Osteoblast (primary cell): ENCODE data around the gene LIMA1. TPM values are rescaled to one million over a fixed set of nuclear protein-coding genes. Genes with fewer than 3 reads are reported as not detected.

Experiments used
- DNase-seq: peaks from one replicate; pipeline ENCODE4 v3.0.0; 2011; ENCODE audit warnings: low spot score, mixed read lengths; ENCODE audit not compliant: insufficient read length; ENCODE audit errors: missing footprints
- H2AFZ ChIP-seq: 2 replicates; pipeline ENCODE4 v1.6.0; 2011; ENCODE audit warnings: mild to moderate bottlenecking, low read length
- H3K27ac ChIP-seq: 2 replicates; pipeline ENCODE4 v1.5.1; 2011; ENCODE audit warnings: mild to moderate bottlenecking, low read depth, low read length, moderate library complexity
- H3K27me3 ChIP-seq: 2 replicates; pipeline ENCODE4 v1.6.0; 2012; ENCODE audit warnings: mild to moderate bottlenecking, control low read depth, inconsistent platforms, low read length, moderate library complexity; ENCODE audit not compliant: insufficient read depth
- H3K36me3 ChIP-seq: 2 replicates; pipeline ENCODE4 v1.5.1; 2011; ENCODE audit warnings: mild to moderate bottlenecking, low read length, control low read depth, moderate library complexity; ENCODE audit not compliant: insufficient read depth
- H3K4me1 ChIP-seq: 2 replicates; pipeline ENCODE4 v1.5.1; 2011; ENCODE audit warnings: mild to moderate bottlenecking, low read length, control low read depth, moderate library complexity; ENCODE audit not compliant: insufficient read depth
- H3K4me2 ChIP-seq: 2 replicates; pipeline ENCODE4 v1.6.0; 2011; ENCODE audit warnings: mild to moderate bottlenecking, low read length; ENCODE audit not compliant: insufficient read depth
- H3K4me3 ChIP-seq: fragments of 200-600 bp; sonication (generic); 3 replicates; pipeline ENCODE4 v1.5.1; 2012; ENCODE audit warnings: mild to moderate bottlenecking, low read length, inconsistent platforms; ENCODE audit not compliant: insufficient read depth
- H3K79me2 ChIP-seq: 2 replicates; pipeline ENCODE4 v1.6.0; 2012; ENCODE audit warnings: mild to moderate bottlenecking, low read length, control low read depth, inconsistent platforms; ENCODE audit not compliant: insufficient read depth
- H3K9me3 ChIP-seq: 2 replicates; pipeline ENCODE4 v1.5.1; 2011; ENCODE audit warnings: low read depth, low read length, control low read depth
- H4K20me1 ChIP-seq: 2 replicates; pipeline ENCODE4 v1.6.0; 2012; ENCODE audit warnings: mild to moderate bottlenecking, low read length, control low read depth; ENCODE audit not compliant: insufficient read depth
- CTCF ChIP-seq: IDR thresholded peaks from 2 replicates; pipeline ENCODE4 v1.5.1; 2011; ENCODE audit warnings: mild to moderate bottlenecking, low read depth, low read length, moderate library complexity; ENCODE audit errors: extremely low read depth
- total RNA-seq: library from RNA; depleted of rRNA; stranded (reverse); fragments of >200 nt; gene quantifications from 2 replicates; pipeline ENCODE4 v1.2.3, GENCODE V29; 2012

The LIMA1 gene
- total RNA-seq, 1 donor, result 433 TPM

- Histone ChIP-seq H2AFZ (no peak overlapping the region), H4K20me1 (no peaks in the 10 kb centered on the region), H3K4me1 (peaks cover 39% of the 10 kb centered on the region), H3K4me2 (peak overlapping the region; percentile 83), H3K27me3 (no peaks in the 10 kb centered on the region), H3K79me2 (peaks cover 16% of the 10 kb centered on the region), H3K4me3 (no peak overlapping the region), H3K36me3 (no peaks in the 10 kb centered on the region), H3K9me3 (no peaks in the 10 kb centered on the region), H3K27ac (peak overlapping the region; percentile 99)
- no peak for TF ChIP-seq CTCF
- DNase-seq, result no peak
Observed at GRCh38 chr12:50241178-50241577, 42.1 kb downstream of the LIMA1 start.

- peaks cover 38% of the 10 kb centered on the region for H3K4me1 ChIP-seq
- peaks cover 15% of the 10 kb centered on the region for H3K79me2 ChIP-seq
- TF ChIP-seq CTCF, result no peak
- peak overlapping the region; percentile 4 for H2AFZ ChIP-seq
- H3K36me3 ChIP-seq, result no peaks in the 10 kb centered on the region
- no peak overlapping the region for H3K4me3 ChIP-seq
- no peak for DNase-seq
- H3K9me3 ChIP-seq, result no peaks in the 10 kb centered on the region
- peak overlapping the region; percentile 83 for H3K4me2 ChIP-seq
- H4K20me1 ChIP-seq, result no peaks in the 10 kb centered on the region
- H3K27ac ChIP-seq, result peak overlapping the region; percentile 99
- H3K27me3 ChIP-seq, result no peaks in the 10 kb centered on the region
Observed at GRCh38 chr12:50240792-50241114, 42.6 kb downstream of the LIMA1 start.

GRCh38 chr12:50240096-50240791, 43.1 kb downstream of the LIMA1 start:
- Histone ChIP-seq H3K27me3 (no peaks in the 10 kb centered on the region), H3K36me3 (no peaks in the 10 kb centered on the region), H3K27ac (peak overlapping the region; percentile 99), H3K4me3 (no peak overlapping the region), H3K4me1 (peaks cover 38% of the 10 kb centered on the region), H3K79me2 (peaks cover 12% of the 10 kb centered on the region), H4K20me1 (no peaks in the 10 kb centered on the region), H3K4me2 (peak overlapping the region; percentile 83), H2AFZ (peak overlapping the region; percentile 4), H3K9me3 (no peaks in the 10 kb centered on the region)
- DNase-seq, result no peak
- no peak for TF ChIP-seq CTCF

- Histone ChIP-seq H3K4me1 (peaks cover 38% of the 10 kb centered on the region), H3K27me3 (no peaks in the 10 kb centered on the region), H3K36me3 (no peaks in the 10 kb centered on the region), H3K27ac (no peak overlapping the region), H3K9me3 (no peaks in the 10 kb centered on the region), H3K79me2 (peaks cover 5% of the 10 kb centered on the region), H4K20me1 (no peaks in the 10 kb centered on the region), H3K4me2 (no peak overlapping the region), H3K4me3 (no peak overlapping the region), H2AFZ (no peak overlapping the region)
- TF ChIP-seq CTCF, result no peak
- DNase-seq, result no peak
Observed at GRCh38 chr12:50239355-50239891, 43.9 kb downstream of the LIMA1 start.
